GM12864 (cell line): Measurements from ENCODE around the gene FHOD3.

Experiments used
- DNase-seq: peaks from one replicate; pipeline ENCODE4 v3.0.0-alpha.2; 2011; ENCODE audit warnings: low read depth
- H3K4me3 ChIP-seq: 2 replicates; pipeline ENCODE4 v1.5.1; 2011; ENCODE audit warnings: mild to moderate bottlenecking, low read depth, low read length, control low read depth
- TF ChIP-seq, protein P1 (sequence below): IDR thresholded peaks from 2 replicates; pipeline ENCODE4 v1.5.1; 2011; ENCODE audit warnings: low read depth, mild to moderate bottlenecking, moderate library complexity, low read length, control low read depth, inconsistent platforms; ENCODE audit errors: missing control alignments

The FHOD3 gene

DNA sequence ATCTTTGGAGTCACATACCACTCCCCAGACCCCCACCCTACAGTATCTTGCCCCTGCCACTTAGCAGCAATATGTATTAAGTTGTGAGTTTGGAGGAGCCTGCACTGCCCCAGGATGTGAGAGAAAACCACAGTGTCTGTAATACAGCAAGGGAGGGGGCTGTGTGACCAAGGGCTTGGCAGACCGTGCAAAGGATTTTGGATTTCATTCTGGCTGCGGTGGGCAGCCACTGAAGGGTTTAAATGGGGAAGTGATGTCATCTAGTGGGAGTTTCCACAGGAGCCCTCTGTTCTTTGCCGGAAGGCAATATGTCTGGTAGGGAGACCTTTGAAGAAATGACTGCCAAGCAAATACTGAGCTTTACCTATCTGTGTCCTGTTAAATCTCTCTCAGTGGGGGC is 202.4 kb downstream of the FHOD3 start:
- H3K4me3 ChIP-seq, result no peak overlapping the region
- TF ChIP-seq, protein P1, sequence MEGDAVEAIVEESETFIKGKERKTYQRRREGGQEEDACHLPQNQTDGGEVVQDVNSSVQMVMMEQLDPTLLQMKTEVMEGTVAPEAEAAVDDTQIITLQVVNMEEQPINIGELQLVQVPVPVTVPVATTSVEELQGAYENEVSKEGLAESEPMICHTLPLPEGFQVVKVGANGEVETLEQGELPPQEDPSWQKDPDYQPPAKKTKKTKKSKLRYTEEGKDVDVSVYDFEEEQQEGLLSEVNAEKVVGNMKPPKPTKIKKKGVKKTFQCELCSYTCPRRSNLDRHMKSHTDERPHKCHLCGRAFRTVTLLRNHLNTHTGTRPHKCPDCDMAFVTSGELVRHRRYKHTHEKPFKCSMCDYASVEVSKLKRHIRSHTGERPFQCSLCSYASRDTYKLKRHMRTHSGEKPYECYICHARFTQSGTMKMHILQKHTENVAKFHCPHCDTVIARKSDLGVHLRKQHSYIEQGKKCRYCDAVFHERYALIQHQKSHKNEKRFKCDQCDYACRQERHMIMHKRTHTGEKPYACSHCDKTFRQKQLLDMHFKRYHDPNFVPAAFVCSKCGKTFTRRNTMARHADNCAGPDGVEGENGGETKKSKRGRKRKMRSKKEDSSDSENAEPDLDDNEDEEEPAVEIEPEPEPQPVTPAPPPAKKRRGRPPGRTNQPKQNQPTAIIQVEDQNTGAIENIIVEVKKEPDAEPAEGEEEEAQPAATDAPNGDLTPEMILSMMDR, result no peak
- DNase-seq, result peak; percentile 22

GRCh38 chr18:36501100-36501499 is 203.6 kb downstream of the FHOD3 start:
- no peak overlapping the region for H3K4me3 ChIP-seq
- TF ChIP-seq, protein P1, result no peak
- DNase-seq, result no peak

- TF ChIP-seq, protein P1, result no peak
These were observed 206.0 kb downstream of the FHOD3 start for GRCh38 chr18:36503477-36503876.

DNA sequence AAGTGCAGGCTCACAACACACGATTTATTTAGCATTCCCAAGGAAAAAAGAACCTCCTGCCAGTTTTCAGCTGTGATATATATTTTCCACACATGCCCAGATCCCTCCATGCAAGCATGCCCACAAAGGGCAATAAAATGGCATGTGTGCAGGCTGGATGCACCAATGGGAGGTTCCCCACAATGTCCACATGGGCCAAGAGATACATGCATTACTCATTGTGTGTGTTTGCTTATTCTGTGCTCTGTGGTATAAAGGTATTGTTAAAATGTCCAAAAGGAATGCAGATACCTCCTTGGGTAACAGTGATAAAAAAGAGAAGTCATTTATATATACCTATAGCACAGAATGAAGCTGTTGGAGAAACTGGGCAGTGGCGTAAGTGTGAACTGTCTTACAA is 207.4 kb downstream of the FHOD3 start:
- no peak overlapping the region for H3K4me3 ChIP-seq
- TF ChIP-seq, protein P1, result no peak
- DNase-seq, result no peak

More at GRCh38 chr18:36503477-36503876, 206.0 kb downstream of the FHOD3 start:
- H3K4me3 ChIP-seq, result no peak overlapping the region
- DNase-seq, result no peak

- no peak for DNase-seq
- TF ChIP-seq, protein P1, result no peak
These were observed 208.2 kb downstream of the FHOD3 start for GRCh38 chr18:36505665-36506064.

DNA sequence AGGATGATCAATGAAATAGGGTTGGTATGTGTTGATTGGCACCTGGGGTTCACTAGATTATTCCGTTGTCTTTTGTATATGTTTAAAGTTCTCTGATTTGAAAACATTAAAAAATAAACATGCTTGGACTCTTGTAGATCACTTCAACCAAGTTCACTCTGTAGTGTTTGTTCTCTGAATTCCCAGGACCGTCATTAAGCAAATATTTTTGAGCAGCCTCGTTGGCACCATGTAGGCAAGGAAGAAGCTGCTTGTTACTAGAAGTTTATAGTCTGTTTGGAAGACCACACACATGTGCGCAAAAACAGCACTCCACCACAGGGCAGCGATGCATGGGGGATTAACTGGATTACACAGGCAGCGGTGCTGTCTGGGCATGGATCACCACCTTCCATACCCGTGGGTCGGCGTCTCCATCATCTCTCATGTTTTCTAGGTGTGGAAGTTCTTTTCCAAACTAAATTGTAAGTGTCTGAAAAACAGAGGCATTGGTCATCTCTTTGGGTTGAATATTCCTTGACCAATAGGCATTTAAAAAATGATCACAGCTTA is 212.2 kb downstream of the FHOD3 start:
- H3K4me3 ChIP-seq, result no peak overlapping the region
- TF ChIP-seq, protein P1, result no peak
- DNase-seq, result no peak

More at GRCh38 chr18:36505665-36506064, 208.2 kb downstream of the FHOD3 start:
- no peak overlapping the region for H3K4me3 ChIP-seq

GRCh38 chr18:36511791-36512352 is 214.4 kb downstream of the FHOD3 start:
- no peak for DNase-seq
- H3K4me3 ChIP-seq, result no peak overlapping the region
- TF ChIP-seq, protein P1, result no peak
